GM23338 (cell line): ENCODE measurements around the gene AOC2.

Experiments used
- CREB1 ChIP-seq: fragments of 250-450 bp; sonication (Bioruptor Pico); IDR thresholded peaks from 2 replicates; pipeline ENCODE4 v1.5.0; 2020; ENCODE audit warnings: low read depth, mild to moderate bottlenecking, moderate library complexity
- CTCF ChIP-seq, 2 experiments: fragments of 200-600 bp in 1 of 2; sonication (generic) in 1 of 2; conservative IDR thresholded peaks; 2 replicates each; pipeline versions ENCODE4 v1.5.1 to v1.6.1; 2016 to 2017; ENCODE audit warnings: antibody characterized with exemption in 2 of 2, low read depth in 2 of 2, mild to moderate bottlenecking in 2 of 2, moderate library complexity in 1 of 2
- ETS1 ChIP-seq: IDR thresholded peaks from 2 replicates; pipeline ENCODE4 v1.6.1; 2016; ENCODE audit warnings: antibody characterized with exemption
- EZH2 ChIP-seq: fragments of 200-600 bp; sonication (generic); IDR thresholded peaks from one replicate; pipeline ENCODE4 v1.8.0; 2017; ENCODE audit warnings: antibody characterized with exemption, mild to moderate bottlenecking, low read depth; ENCODE audit not compliant: unreplicated experiment

GRCh38 chr17:42803074-42803883 is 41.1 kb upstream of the AOC2 start:
- no peak for TF ChIP-seq CTCF (conservative IDR thresholded peaks at IDR 0.05; ENCODE audit: low read depth in 2 of 2)
- TF ChIP-seq CREB1 (CRISPR knock-in tag), result no peak
- no peak for TF ChIP-seq EZH2
- no peak for TF ChIP-seq ETS1
